ENCODE measurements around the gene DAB1.

Gene DAB1

GRCh38 chr1:56966698-56966999 lies 457.2 kb downstream of the DAB1 start:
- Histone ChIP-seq H3K4me2 (ENCODE audit: insufficient read depth, low read length, poor library complexity, severe bottlenecking) (no peak overlapping the region), H3K23ac (ENCODE audit: low read depth, low read length, poor library complexity) (no peak overlapping the region), H2BK12ac (ENCODE audit: low read length) (no peak overlapping the region), H2BK120ac (ENCODE audit: low read depth, low read length) (no peak overlapping the region), H3K36me3 (replicated peaks in 1 of 2; ENCODE audit: control insufficient read depth in 2 of 2, insufficient read depth in 2 of 2, low read length in 2 of 2) (no peaks in the 10 kb centered on the region), H2BK5ac (ENCODE audit: low read length) (no peak overlapping the region), H3K4me3 (ENCODE audit: low read length in 2 of 2) (no peak overlapping the region), H3K18ac (ENCODE audit: low read length) (no peak overlapping the region), H3K27ac (replicated peaks; ENCODE audit: low read length) (no peak overlapping the region), H2BK15ac (ENCODE audit: low read length) (no peak overlapping the region), H3K9me3 (replicated peaks in 1 of 2; ENCODE audit: control insufficient read depth in 2 of 2, insufficient read depth in 1 of 2, low read depth in 1 of 2, low read length in 2 of 2) (no peaks in the 10 kb centered on the region), H2AFZ (ENCODE audit: low read length) (no peak overlapping the region), H3K4me1 (ENCODE audit: control insufficient read depth in 2 of 2, insufficient read depth in 1 of 2, low read depth in 1 of 2, low read length in 2 of 2) (peaks cover 0 to 8% of the 10 kb centered on the region in 2 donors), H4K91ac (ENCODE audit: low read depth, low read length, poor library complexity) (no peak overlapping the region), H3K14ac (ENCODE audit: low read length) (no peak overlapping the region), H3K27me3 (ENCODE audit: control insufficient read depth in 3 of 3, insufficient read depth in 3 of 3, low read depth in 1 of 3, low read length in 3 of 3) (peaks cover 0 to 7% (median 0%) of the 10 kb centered on the region in 3 experiments), H3K4ac (ENCODE audit: low read length) (no peak overlapping the region), H3K79me1 (ENCODE audit: low read depth, low read length) (no peaks in the 10 kb centered on the region), H3K9ac (ENCODE audit: low read depth, low read length, poor library complexity) (no peak overlapping the region), H2AK5ac (ENCODE audit: low read depth, low read length) (no peak overlapping the region), H4K8ac (ENCODE audit: low read depth, low read length) (no peak overlapping the region)
- DNase-seq (ENCODE audit: low spot score): no peak
- WGBS, 2 donors (ENCODE audit: extremely low coverage in 2 of 2, insufficient read length in 2 of 2, insufficient replicate concordance in 1 of 2): no CpG with 5 or more reads among the region's 1 CpG

GRCh38 chr1:56965916-56966697 lies 457.8 kb downstream of the DAB1 start, which contains the start of gene C8B:
C8B (minus strand) TSS chr1:56966015; CDS start chr1:56965948, 67 bp downstream.
- DNase-seq (ENCODE audit: low spot score): no peak
- WGBS, 2 donors (ENCODE audit: extremely low coverage in 2 of 2, insufficient read length in 2 of 2, insufficient replicate concordance in 1 of 2): no CpG with 5 or more reads among the region's 3 CpGs

GRCh38 chr1:56965191-56965590 lies 458.7 kb downstream of the DAB1 start:
- Histone ChIP-seq H3K79me1 (ENCODE audit: low read depth, low read length) (no peaks in the 10 kb centered on the region), H3K9ac (ENCODE audit: low read depth, low read length, poor library complexity) (no peak overlapping the region), H3K14ac (ENCODE audit: low read length) (no peak overlapping the region), H3K23ac (ENCODE audit: low read depth, low read length, poor library complexity) (no peak overlapping the region), H2AFZ (ENCODE audit: low read length) (peak overlapping the region; percentile 56), H2BK120ac (ENCODE audit: low read depth, low read length) (no peak overlapping the region), H2BK12ac (ENCODE audit: low read length) (no peak overlapping the region), H3K18ac (ENCODE audit: low read length) (no peak overlapping the region), H3K4me1 (ENCODE audit: control insufficient read depth in 2 of 2, insufficient read depth in 1 of 2, low read depth in 1 of 2, low read length in 2 of 2) (peaks cover 0 to 8% of the 10 kb centered on the region in 2 donors), H3K9me3 (replicated peaks in 1 of 2; ENCODE audit: control insufficient read depth in 2 of 2, insufficient read depth in 1 of 2, low read depth in 1 of 2, low read length in 2 of 2) (no peaks in the 10 kb centered on the region), H3K4ac (ENCODE audit: low read length) (no peak overlapping the region), H2BK15ac (ENCODE audit: low read length) (no peak overlapping the region), H4K8ac (ENCODE audit: low read depth, low read length) (no peak overlapping the region), H3K36me3 (replicated peaks in 1 of 2; ENCODE audit: control insufficient read depth in 2 of 2, insufficient read depth in 2 of 2, low read length in 2 of 2) (no peaks in the 10 kb centered on the region), H3K4me2 (ENCODE audit: insufficient read depth, low read length, poor library complexity, severe bottlenecking) (no peak overlapping the region), H3K27me3 (ENCODE audit: control insufficient read depth in 3 of 3, insufficient read depth in 3 of 3, low read depth in 1 of 3, low read length in 3 of 3) (peaks cover 0 to 2% (median 0%) of the 10 kb centered on the region in 3 experiments), H3K27ac (replicated peaks; ENCODE audit: low read length) (no peak overlapping the region), H2BK5ac (ENCODE audit: low read length) (no peak overlapping the region), H2AK5ac (ENCODE audit: low read depth, low read length) (no peak overlapping the region), H4K91ac (ENCODE audit: low read depth, low read length, poor library complexity) (no peak overlapping the region), H3K4me3 (ENCODE audit: low read length in 2 of 2) (no peak overlapping the region)
- no peak for DNase-seq (ENCODE audit: low spot score)
- no CpG with 5 or more reads among the region's 3 CpGs for WGBS, 2 donors (ENCODE audit: extremely low coverage in 2 of 2, insufficient read length in 2 of 2, insufficient replicate concordance in 1 of 2)

More at GRCh38 chr1:56965916-56966697, 457.8 kb downstream of the DAB1 start, which contains the start of gene C8B:
- no peaks in the 10 kb centered on the region for H3K36me3 ChIP-seq (replicated peaks in 1 of 2; ENCODE audit: control insufficient read depth in 2 of 2, insufficient read depth in 2 of 2, low read length in 2 of 2)
- no peak within 1 kb of the TSS for H3K18ac ChIP-seq (ENCODE audit: low read length)
- no peak within 1 kb of the TSS for H2BK5ac ChIP-seq (ENCODE audit: low read length)
- H3K14ac ChIP-seq (ENCODE audit: low read length): no peak within 1 kb of the TSS
- no peak within 1 kb of the TSS for H3K27ac ChIP-seq (replicated peaks; ENCODE audit: low read length)
- H3K9me3 ChIP-seq (replicated peaks in 1 of 2; ENCODE audit: control insufficient read depth in 2 of 2, insufficient read depth in 1 of 2, low read depth in 1 of 2, low read length in 2 of 2): no peaks in the 10 kb centered on the region
- H3K4me3 ChIP-seq (ENCODE audit: low read length in 2 of 2): no peak within 1 kb of the TSS
- H3K23ac ChIP-seq (ENCODE audit: low read depth, low read length, poor library complexity): no peak within 1 kb of the TSS
- no peak within 1 kb of the TSS for H3K4me2 ChIP-seq (ENCODE audit: insufficient read depth, low read length, poor library complexity, severe bottlenecking)
- H2BK120ac ChIP-seq (ENCODE audit: low read depth, low read length): no peak within 1 kb of the TSS
- H3K4ac ChIP-seq (ENCODE audit: low read length): no peak within 1 kb of the TSS
- H3K4me1 ChIP-seq (ENCODE audit: control insufficient read depth in 2 of 2, insufficient read depth in 1 of 2, low read depth in 1 of 2, low read length in 2 of 2): peaks cover 0 to 8% of the 10 kb centered on the region in 2 donors
- H4K91ac ChIP-seq (ENCODE audit: low read depth, low read length, poor library complexity): no peak within 1 kb of the TSS
- no peak within 1 kb of the TSS for H2BK15ac ChIP-seq (ENCODE audit: low read length)
- peak within 1 kb of the TSS; percentile 56 for H2AFZ ChIP-seq (ENCODE audit: low read length)
- no peak within 1 kb of the TSS for H2AK5ac ChIP-seq (ENCODE audit: low read depth, low read length)
- peaks cover 0 to 3% (median 0%) of the 10 kb centered on the region in 3 experiments for H3K27me3 ChIP-seq (ENCODE audit: control insufficient read depth in 3 of 3, insufficient read depth in 3 of 3, low read depth in 1 of 3, low read length in 3 of 3)
- H2BK12ac ChIP-seq (ENCODE audit: low read length): no peak within 1 kb of the TSS
- no peak within 1 kb of the TSS for H4K8ac ChIP-seq (ENCODE audit: low read depth, low read length)
- no peaks in the 10 kb centered on the region for H3K79me1 ChIP-seq (ENCODE audit: low read depth, low read length)
- no peak within 1 kb of the TSS for H3K9ac ChIP-seq (ENCODE audit: low read depth, low read length, poor library complexity)

- Histone ChIP-seq H3K9ac (ENCODE audit: low read depth, low read length, poor library complexity) (no peak overlapping the region), H2AK5ac (ENCODE audit: low read depth, low read length) (no peak overlapping the region), H2BK120ac (ENCODE audit: low read depth, low read length) (no peak overlapping the region), H3K18ac (ENCODE audit: low read length) (no peak overlapping the region), H3K9me3 (replicated peaks in 1 of 2; ENCODE audit: control insufficient read depth in 2 of 2, insufficient read depth in 1 of 2, low read depth in 1 of 2, low read length in 2 of 2) (no peaks in the 10 kb centered on the region), H3K79me1 (ENCODE audit: low read depth, low read length) (no peaks in the 10 kb centered on the region), H4K8ac (ENCODE audit: low read depth, low read length) (no peak overlapping the region), H2BK12ac (ENCODE audit: low read length) (no peak overlapping the region), H3K14ac (ENCODE audit: low read length) (no peak overlapping the region), H3K4ac (ENCODE audit: low read length) (no peak overlapping the region), H2BK15ac (ENCODE audit: low read length) (no peak overlapping the region), H3K36me3 (replicated peaks in 1 of 2; ENCODE audit: control insufficient read depth in 2 of 2, insufficient read depth in 2 of 2, low read length in 2 of 2) (no peaks in the 10 kb centered on the region), H3K4me1 (ENCODE audit: control insufficient read depth in 2 of 2, insufficient read depth in 1 of 2, low read depth in 1 of 2, low read length in 2 of 2) (peaks cover 0 to 11% of the 10 kb centered on the region in 2 donors), H3K4me3 (ENCODE audit: low read length in 2 of 2) (peak overlapping the region in 1 of 2 donors; percentile 9), H3K27ac (replicated peaks; ENCODE audit: low read length) (no peak overlapping the region), H3K27me3 (ENCODE audit: control insufficient read depth in 3 of 3, insufficient read depth in 3 of 3, low read depth in 1 of 3, low read length in 3 of 3) (peaks cover 0 to 2% (median 0%) of the 10 kb centered on the region in 3 experiments), H4K91ac (ENCODE audit: low read depth, low read length, poor library complexity) (no peak overlapping the region), H3K4me2 (ENCODE audit: insufficient read depth, low read length, poor library complexity, severe bottlenecking) (no peak overlapping the region), H2AFZ (ENCODE audit: low read length) (peak overlapping the region; percentile 56), H3K23ac (ENCODE audit: low read depth, low read length, poor library complexity) (peak overlapping the region; percentile 6), H2BK5ac (ENCODE audit: low read length) (no peak overlapping the region)
- no CpG with 5 or more reads among the region's 9 CpGs for WGBS, 2 donors (ENCODE audit: extremely low coverage in 2 of 2, insufficient read length in 2 of 2, insufficient replicate concordance in 1 of 2)
- DNase-seq (ENCODE audit: low spot score): no peak
Observed at GRCh38 chr1:56964349-56965017, 459.4 kb downstream of the DAB1 start.

Measured in neuronal stem cell (in vitro differentiated cells).